HG03342 (cell line): ENCODE results near the gene UBR4.

Experiments
- ATAC-seq: cut with Tn5 transposase; IDR thresholded peaks from one replicate; pipeline ENCODE4 v1.9.1; 2021; ENCODE audit warnings: mild to moderate bottlenecking, moderate library complexity; ENCODE audit not compliant: unreplicated experiment

Gene UBR4

GRCh38 chr1:19149736-19150135 lies 60.3 kb downstream of the UBR4 start:
- ATAC-seq = no peak

GRCh38 chr1:19140465-19140864 lies 69.6 kb downstream of the UBR4 start:
- no peak for ATAC-seq

- no peak for ATAC-seq
These were observed 70.4 kb downstream of the UBR4 start for GRCh38 chr1:19139711-19140110.

GRCh38 chr1:19138958-19139581 lies 71.0 kb downstream of the UBR4 start:
- ATAC-seq = no peak

- ATAC-seq = no peak
These were observed 71.7 kb downstream of the UBR4 start for GRCh38 chr1:19138331-19138730.

- ATAC-seq = no peak
These were observed 72.9 kb downstream of the UBR4 start for GRCh38 chr1:19137158-19137557.

- ATAC-seq = no peak
These were observed 76.7 kb downstream of the UBR4 start for GRCh38 chr1:19133360-19133759.

GRCh38 chr1:19130468-19130867 lies 79.6 kb downstream of the UBR4 start:
- ATAC-seq = no peak

- ATAC-seq = no peak
These were observed 81.0 kb downstream of the UBR4 start for GRCh38 chr1:19128968-19129514.

- no peak for ATAC-seq
These were observed 85.8 kb downstream of the UBR4 start for GRCh38 chr1:19124273-19124672.

GRCh38 chr1:19123837-19124236 lies 86.2 kb downstream of the UBR4 start:
- no peak for ATAC-seq

- no peak for ATAC-seq
These were observed 87.4 kb downstream of the UBR4 start for GRCh38 chr1:19122668-19123067.

- ATAC-seq = no peak
These were observed 88.9 kb downstream of the UBR4 start for GRCh38 chr1:19121192-19121591.

- no peak for ATAC-seq
These were observed 90.0 kb downstream of the UBR4 start for GRCh38 chr1:19120070-19120469.

GRCh38 chr1:19115082-19115808 lies 94.8 kb downstream of the UBR4 start:
- no peak for ATAC-seq

GRCh38 chr1:19113697-19114092 lies 96.4 kb downstream of the UBR4 start:
- ATAC-seq = no peak

- ATAC-seq = no peak
These were observed 97.0 kb downstream of the UBR4 start for GRCh38 chr1:19112891-19113696.

GRCh38 chr1:19110257-19110927 lies 99.7 kb downstream of the UBR4 start:
- no peak for ATAC-seq

- no peak for ATAC-seq
These were observed 100.5 kb downstream of the UBR4 start for GRCh38 chr1:19109545-19109944.

- no peak for ATAC-seq
These were observed 108.8 kb downstream of the UBR4 start for GRCh38 chr1:19101244-19101643.

GRCh38 chr1:19100028-19100427 lies 110.0 kb downstream of the UBR4 start:
- ATAC-seq = no peak
